Activated CD8-positive, alpha-beta memory T cell treated with anti-CD3 and anti-CD28 coated beads for 48 hours (primary cell): ENCODE data around the gene PZP.

Experiments used
- DNase-seq, 3 experiments: peaks; one replicate each; pipeline ENCODE4 v3.0.0-alpha.2; 2020; ENCODE audit warnings: low read depth in 2 of 3, low spot score in 2 of 3

The PZP gene

GRCh38 chr12:9127484-9127883 is 80.7 kb downstream of the PZP start:
- no peak for DNase-seq

DNA sequence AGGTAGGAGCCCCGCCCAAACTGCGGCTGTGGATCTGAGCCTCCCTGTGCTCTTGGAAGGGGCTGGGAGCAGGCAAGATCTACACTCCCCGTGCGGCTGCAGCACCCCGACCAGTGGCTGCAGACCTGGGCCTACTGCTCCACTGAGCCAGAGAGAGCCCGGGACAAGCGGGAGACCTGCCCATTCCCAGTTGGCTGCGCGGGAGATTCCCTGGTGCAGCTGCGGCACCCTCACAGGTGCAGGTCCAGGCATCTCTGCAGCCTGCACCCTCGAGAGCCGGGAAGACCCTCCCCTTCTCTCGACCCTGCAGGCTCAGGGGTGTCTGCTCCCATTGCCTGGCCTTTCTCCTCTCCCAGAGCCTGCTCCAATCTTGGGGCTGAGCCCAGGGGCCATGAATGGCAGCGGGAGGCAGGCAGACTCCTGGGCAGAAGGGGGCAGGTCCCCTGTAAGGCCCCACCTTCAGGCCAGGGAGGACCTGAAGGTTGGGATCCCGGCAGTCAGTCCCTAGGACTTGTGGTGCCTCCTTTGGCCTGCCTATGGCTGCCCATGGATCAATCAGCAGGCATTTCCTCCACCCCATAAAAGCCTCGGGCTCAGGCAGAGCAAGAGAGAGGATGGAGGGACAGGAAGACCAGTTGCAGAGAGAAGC is 83.7 kb downstream of the PZP start:
- DNase-seq, result no peak

DNA sequence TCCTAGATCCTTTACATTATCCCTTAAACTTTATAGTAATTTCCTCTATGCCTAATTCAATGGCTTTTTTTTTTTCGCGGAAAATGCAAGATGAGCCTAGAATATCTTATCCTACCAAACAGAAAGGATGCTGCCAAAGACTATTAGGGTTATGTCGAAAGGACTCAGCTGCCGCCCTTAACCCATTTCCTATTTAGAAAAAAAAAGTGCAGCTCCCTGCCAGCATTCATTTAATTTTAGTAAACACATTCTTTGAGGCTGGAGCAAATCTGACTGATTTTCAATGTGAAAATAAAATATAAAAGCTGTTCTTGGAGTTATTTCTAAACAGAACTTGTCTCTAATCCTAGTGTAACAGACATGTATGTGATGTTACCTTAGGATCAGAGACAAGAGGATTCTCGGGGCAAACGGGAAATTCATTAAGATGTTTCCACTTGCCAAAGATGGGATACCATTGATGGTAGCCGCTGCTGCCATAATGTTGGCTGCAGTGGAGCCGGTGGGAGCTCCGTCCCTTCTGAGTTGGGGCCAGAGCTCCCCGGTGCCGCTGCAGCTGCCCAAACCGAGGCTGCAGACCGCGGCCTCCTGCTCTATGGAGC is 84.3 kb downstream of the PZP start:
- no peak for DNase-seq

DNA sequence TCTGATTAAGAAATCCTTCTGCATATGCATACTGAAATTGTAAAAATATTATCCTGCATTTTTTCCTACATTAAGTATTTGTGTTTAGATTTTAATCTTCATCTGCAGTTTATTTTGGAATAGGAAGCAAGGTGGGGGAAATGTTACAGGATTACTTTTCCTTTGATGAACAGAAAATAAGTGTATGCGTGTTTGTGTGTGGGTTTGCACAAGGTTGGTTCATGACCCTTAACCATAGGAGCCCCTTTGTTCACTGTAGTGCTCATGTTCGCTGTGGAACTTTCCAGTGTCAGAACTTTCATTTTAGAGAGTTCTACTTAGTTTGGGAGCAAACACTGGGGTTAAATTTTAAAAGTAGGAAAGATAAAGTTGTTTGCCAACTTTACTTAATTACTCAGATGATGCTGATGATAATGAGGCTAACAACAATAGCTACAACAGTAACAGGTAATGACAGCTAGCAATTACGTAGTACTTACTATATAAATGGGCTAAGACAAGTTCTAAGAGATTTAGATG is 86.0 kb downstream of the PZP start:
- DNase-seq, result no peak

- DNase-seq, result no peak
Measured at GRCh38 chr12:9120487-9121184, 87.6 kb downstream of the PZP start.

- DNase-seq, result no peak
Measured at GRCh38 chr12:9118158-9118557, 90.0 kb downstream of the PZP start.

GRCh38 chr12:9115731-9116559 is 92.2 kb downstream of the PZP start, which contains the start of gene A2M:
Gene A2M, minus strand, starts transcription at chr12:9115919. Its CDS starts 70 bp downstream, at chr12:9115849.
- no peak for DNase-seq

- no peak for DNase-seq
Measured at GRCh38 chr12:9114946-9115345, 93.2 kb downstream of the PZP start.

DNA sequence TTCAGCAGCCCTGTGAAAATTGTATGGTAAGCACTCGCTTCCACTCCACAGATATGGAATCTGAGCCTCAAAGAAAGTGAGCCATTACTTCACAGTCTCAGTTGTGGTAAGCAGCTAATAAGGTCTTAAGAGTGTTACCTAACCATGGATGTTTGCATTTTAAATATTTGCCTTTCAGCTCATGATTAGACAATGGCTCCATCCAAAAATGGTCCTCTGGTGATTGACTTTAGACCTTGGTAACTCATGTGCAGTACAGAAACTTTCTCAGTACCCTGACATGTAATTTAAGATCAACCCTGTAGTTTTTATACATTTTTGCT is 94.2 kb downstream of the PZP start:
- DNase-seq, result no peak

GRCh38 chr12:9113296-9113986 is 94.8 kb downstream of the PZP start:
- no peak for DNase-seq

DNA sequence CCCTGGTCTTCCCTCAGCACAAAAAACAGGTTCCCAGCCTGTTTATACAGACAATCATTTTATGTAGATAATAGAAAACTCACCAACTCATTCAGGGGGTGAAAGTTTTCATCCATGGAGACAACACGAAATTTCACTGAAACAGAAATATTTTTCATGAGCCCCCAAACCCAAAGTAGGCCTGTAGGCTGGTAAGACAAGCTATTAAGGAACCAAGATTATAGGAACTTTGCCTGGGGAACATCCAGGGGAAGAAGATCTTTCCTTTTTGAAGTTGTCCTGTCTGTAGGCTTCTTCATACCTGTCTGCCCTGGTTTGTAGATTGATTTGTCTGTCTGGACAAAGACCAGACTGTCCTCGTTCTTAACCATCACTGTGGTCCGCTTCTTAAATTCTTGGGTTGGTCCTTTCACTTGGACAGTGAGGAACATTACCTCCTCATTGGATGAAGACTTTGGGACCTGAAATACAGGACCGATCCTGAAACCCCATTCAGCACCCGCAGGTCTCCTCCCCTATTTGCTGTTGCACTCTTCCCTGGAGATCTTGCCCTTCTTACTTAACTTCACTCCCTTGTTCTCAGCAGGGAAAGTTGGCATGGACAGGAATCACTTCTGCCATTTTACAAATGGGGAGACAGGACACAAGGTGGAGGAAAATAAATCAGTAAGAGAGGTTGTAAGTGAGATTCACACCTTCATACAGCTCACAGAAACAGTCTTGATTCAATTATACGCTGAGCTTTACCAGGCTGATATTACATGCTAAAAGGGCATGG is 95.9 kb downstream of the PZP start:
- no peak for DNase-seq

GRCh38 chr12:9111525-9111924 is 96.7 kb downstream of the PZP start:
- no peak for DNase-seq

GRCh38 chr12:9109737-9110491 is 98.3 kb downstream of the PZP start:
- no peak for DNase-seq

DNA sequence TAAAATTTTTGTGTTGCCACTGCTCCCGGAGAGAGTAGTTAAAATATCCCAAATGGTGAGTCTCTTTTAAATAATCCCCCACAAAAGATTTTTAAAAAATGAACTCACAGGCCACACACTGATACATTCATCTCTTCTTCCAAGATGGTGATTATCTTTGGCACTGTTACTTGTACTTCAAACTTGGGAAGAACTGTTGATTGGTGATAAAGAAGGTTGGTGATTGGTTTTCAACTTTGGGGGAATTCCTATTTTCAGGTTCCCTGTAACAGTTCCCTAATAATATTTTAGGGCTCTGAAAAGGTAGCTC is 99.0 kb downstream of the PZP start:
- DNase-seq, result no peak

- DNase-seq, result no peak
Measured at GRCh38 chr12:9108504-9109212, 99.5 kb downstream of the PZP start.

DNA sequence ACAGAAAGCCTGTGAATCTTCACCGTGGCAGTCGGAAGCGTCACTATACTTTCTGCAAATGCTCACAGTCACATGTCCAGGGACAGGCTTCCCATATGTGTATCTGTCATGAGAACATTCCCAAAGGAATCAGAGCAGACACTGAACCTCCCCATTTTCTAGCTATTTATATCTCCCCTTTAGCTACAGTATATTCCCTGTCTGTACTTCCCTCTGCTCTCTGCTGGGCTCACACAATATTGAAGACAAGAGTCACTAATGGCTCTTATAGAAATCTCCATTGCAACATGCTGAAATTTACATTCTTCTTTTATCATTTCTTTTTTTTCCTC is 100.7 kb downstream of the PZP start:
- no peak for DNase-seq

DNA sequence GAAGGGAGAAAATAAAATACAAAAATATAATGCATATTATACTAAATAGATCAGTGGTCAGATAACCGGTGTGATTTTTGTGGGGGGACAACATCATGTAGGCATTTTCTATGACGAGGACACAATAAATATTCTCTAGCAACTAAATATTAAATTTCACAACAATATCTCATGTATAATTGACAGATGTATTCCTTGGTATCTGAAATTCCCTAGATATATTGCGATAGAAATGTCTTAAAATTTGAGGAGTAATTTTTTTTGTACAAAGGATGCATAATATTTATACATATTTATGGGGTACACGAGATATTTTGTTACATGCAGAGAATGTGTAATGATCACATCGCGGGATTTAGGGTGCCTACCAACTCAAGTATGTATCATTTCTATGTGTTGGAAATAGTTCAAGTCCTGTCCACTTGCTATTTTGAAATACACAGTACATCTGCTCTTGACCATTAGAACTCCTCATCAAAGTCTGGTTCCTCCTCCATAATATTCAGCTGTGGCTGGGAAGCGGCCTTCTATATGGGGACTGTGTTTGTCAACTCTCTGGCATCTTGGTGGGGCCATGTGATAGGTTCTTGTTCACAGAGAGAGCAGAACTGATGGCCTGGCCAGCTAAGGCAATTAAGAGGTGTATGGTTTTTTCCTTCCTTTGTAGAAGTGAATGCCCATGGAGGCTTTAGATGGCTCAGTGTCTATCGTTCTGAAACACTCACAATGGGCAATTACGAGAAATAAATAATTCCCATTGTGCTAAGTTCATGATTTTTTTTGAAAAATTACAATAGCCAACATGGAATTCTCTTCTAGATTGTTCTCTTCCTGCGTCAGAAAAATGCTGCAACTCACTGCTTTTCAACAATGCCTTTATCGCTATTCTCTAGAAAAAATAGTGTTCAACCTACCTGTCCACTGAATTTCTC is 101.3 kb downstream of the PZP start:
- DNase-seq, result no peak

DNA sequence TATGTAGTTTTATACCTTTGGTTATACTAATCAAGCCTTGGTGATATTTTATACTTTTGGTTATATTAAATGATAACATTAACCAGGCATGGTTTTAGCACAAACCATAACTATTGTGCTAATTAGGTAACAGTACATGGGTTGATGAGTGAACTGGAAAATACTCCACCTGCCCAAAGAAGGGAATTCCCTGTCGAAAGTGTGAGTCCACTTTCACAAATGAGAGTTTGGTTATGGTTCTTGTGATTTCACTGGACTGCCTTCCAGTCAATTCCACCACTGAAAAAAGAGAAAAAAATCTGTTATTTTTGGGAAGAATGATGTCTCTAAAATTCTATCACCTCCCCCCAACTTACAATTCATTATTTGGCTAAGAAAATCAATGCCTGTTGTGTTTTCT is 102.1 kb downstream of the PZP start:
- DNase-seq, result no peak
